Progenitor cell of endocrine pancreas (in vitro differentiated cells): ENCODE measurements around the gene SCRG1. TPM values are rescaled to one million over a fixed set of nuclear protein-coding genes. Genes with fewer than 3 reads are reported as not detected.

Experiments
- DNase-seq: peaks from one replicate; pipeline ENCODE4 v3.0.0; 2021; ENCODE audit warnings: low spot score; ENCODE audit not compliant: unreplicated experiment
- H3K27ac Mint-ChIP-seq: 2 replicates; pipeline ENCODE4 v1.8.0; 2021; ENCODE audit warnings: mild to moderate bottlenecking, moderate library complexity, mixed read lengths
- H3K27me3 Mint-ChIP-seq: 2 replicates; pipeline ENCODE4 v1.8.0; 2021; ENCODE audit warnings: mixed read lengths
- H3K36me3 Mint-ChIP-seq: 2 replicates; pipeline ENCODE4 v1.8.0; 2022; ENCODE audit warnings: mixed read lengths; ENCODE audit not compliant: insufficient read depth
- H3K4me1 Mint-ChIP-seq: 2 replicates; pipeline ENCODE4 v1.8.0; 2021; ENCODE audit warnings: low read depth, mixed read lengths
- H3K4me3 Mint-ChIP-seq: 2 replicates; pipeline ENCODE4 v1.8.0; 2021; ENCODE audit warnings: low read depth, mild to moderate bottlenecking, moderate library complexity, mixed read lengths
- H3K9me3 Mint-ChIP-seq: 2 replicates; pipeline ENCODE4 v1.8.0; 2021; ENCODE audit warnings: low read depth, mixed read lengths
- CTCF ChIP-seq: fragments of 200-600 bp; sonication (generic); IDR thresholded peaks from one replicate; pipeline ENCODE4 v1.5.0; 2021; ENCODE audit warnings: antibody characterized with exemption, mild to moderate bottlenecking; ENCODE audit not compliant: unreplicated experiment
- total RNA-seq: library from RNA; stranded (reverse); gene quantifications from 2 replicates; pipeline ENCODE4 v1.2.1, GENCODE V29; 2021

The SCRG1 gene
- total RNA-seq, 1 donor from 2014 or later: not detected

GRCh38 chr4:173386751-173387150 is 12.2 kb downstream of the SCRG1 start:
- no peak for DNase-seq
- H3K27ac Mint-ChIP-seq: no peak overlapping the region
- no peaks in the 10 kb centered on the region for H3K27me3 Mint-ChIP-seq
- no peaks in the 10 kb centered on the region for H3K9me3 Mint-ChIP-seq
- no peak for TF ChIP-seq CTCF
- peaks cover 1% of the 10 kb centered on the region for H3K36me3 Mint-ChIP-seq
- no peak overlapping the region for H3K4me3 Mint-ChIP-seq
- no peaks in the 10 kb centered on the region for H3K4me1 Mint-ChIP-seq

- no peak overlapping the region for H3K27ac Mint-ChIP-seq
- H3K9me3 Mint-ChIP-seq: no peaks in the 10 kb centered on the region
- no peaks in the 10 kb centered on the region for H3K4me1 Mint-ChIP-seq
- H3K4me3 Mint-ChIP-seq: no peak overlapping the region
- no peak for TF ChIP-seq CTCF
- H3K36me3 Mint-ChIP-seq: peaks cover 5% of the 10 kb centered on the region
- no peak for DNase-seq
- H3K27me3 Mint-ChIP-seq: no peaks in the 10 kb centered on the region
Observed at GRCh38 chr4:173382349-173382748, 16.6 kb downstream of the SCRG1 start.

- no peak for TF ChIP-seq CTCF
- no peak for DNase-seq
- no peaks in the 10 kb centered on the region for H3K4me1 Mint-ChIP-seq
- H3K4me3 Mint-ChIP-seq: no peak overlapping the region
- no peak overlapping the region for H3K27ac Mint-ChIP-seq
- H3K36me3 Mint-ChIP-seq: peaks cover 5% of the 10 kb centered on the region
- H3K9me3 Mint-ChIP-seq: no peaks in the 10 kb centered on the region
- H3K27me3 Mint-ChIP-seq: no peaks in the 10 kb centered on the region
Observed at GRCh38 chr4:173381610-173382009, 17.3 kb downstream of the SCRG1 start.

- TF ChIP-seq CTCF: no peak
- no peak for DNase-seq
- Mint-ChIP-seq H3K27me3 (no peaks in the 10 kb centered on the region), H3K4me1 (no peaks in the 10 kb centered on the region), H3K36me3 (peaks cover 7% of the 10 kb centered on the region), H3K27ac (no peak overlapping the region), H3K4me3 (no peak overlapping the region), H3K9me3 (no peaks in the 10 kb centered on the region)
Observed at GRCh38 chr4:173380987-173381386, 17.9 kb downstream of the SCRG1 start.

GRCh38 chr4:173379929-173380328 is 19.0 kb downstream of the SCRG1 start:
- H3K9me3 Mint-ChIP-seq: no peaks in the 10 kb centered on the region
- no peaks in the 10 kb centered on the region for H3K4me1 Mint-ChIP-seq
- no peak for TF ChIP-seq CTCF
- no peak overlapping the region for H3K4me3 Mint-ChIP-seq
- no peak for DNase-seq
- H3K27me3 Mint-ChIP-seq: no peaks in the 10 kb centered on the region
- H3K27ac Mint-ChIP-seq: no peak overlapping the region
- H3K36me3 Mint-ChIP-seq: peaks cover 8% of the 10 kb centered on the region
